H1 (cell line): Measurements from ENCODE around the gene TRIM60. TPM values are rescaled to one million over a fixed set of nuclear protein-coding genes. Genes with fewer than 3 reads are reported as not detected.

Experiments
- CTCF ChIA-PET: fragments of 300-600 bp; sonication (Branson Sonifier 250); formaldehyde crosslinking; loops from one replicate; lab custom pipeline; 2021; ENCODE audit not compliant: partially characterized antibody; lab: Charles Lee
- POLR2A ChIA-PET: fragments of 300-600 bp; sonication (Branson Sonifier 250); formaldehyde crosslinking; loops from one replicate; lab custom pipeline; 2021; ENCODE audit warnings: inconsistent platforms; ENCODE audit not compliant: partially characterized antibody; lab: Charles Lee
- DNase-seq, 2 experiments: peaks; one replicate each; pipeline versions ENCODE4 v3.0.0 to v3.0.0-alpha.2; 2010 to 2022; ENCODE audit warnings: low spot score in 2 of 2, low read depth in 1 of 2, mixed read lengths in 1 of 2
- FAIRE-seq: peaks from 2 replicates; lab custom pipeline; 2011; peaks lifted over from hg19 to GRCh38; lab: Jason Lieb, UNC
- H2AFZ ChIP-seq: 2 replicates; pipeline ENCODE4 v1.8.1; 2012; ENCODE audit warnings: low read length, inconsistent platforms
- H2AK5ac ChIP-seq: 2 replicates; pipeline ENCODE4 v1.6.1; 2013; ENCODE audit warnings: low read depth, low read length
- H2BK120ac ChIP-seq: replicated peaks from 2 replicates; pipeline ENCODE3; 2013; ENCODE audit warnings: low read depth, low read length, inconsistent platforms
- H2BK12ac ChIP-seq: 2 replicates; pipeline ENCODE4 v1.6.1; 2013; ENCODE audit warnings: low read depth, low read length
- H2BK15ac ChIP-seq: 2 replicates; pipeline ENCODE4 v1.6.1; 2013; ENCODE audit warnings: low read length
- H2BK20ac ChIP-seq: 2 replicates; pipeline ENCODE4 v1.6.1; 2013; ENCODE audit warnings: low read length
- H2BK5ac ChIP-seq: 2 replicates; pipeline ENCODE4 v1.6.1; 2013; ENCODE audit warnings: low read depth, low read length
- H3K14ac ChIP-seq: 2 replicates; pipeline ENCODE4 v1.6.1; 2013; ENCODE audit warnings: inconsistent platforms; ENCODE audit not compliant: insufficient read length
- H3K18ac ChIP-seq: 2 replicates; pipeline ENCODE4 v1.6.1; 2013; ENCODE audit warnings: low read length; ENCODE audit errors: extremely low read depth
- H3K23ac ChIP-seq: 2 replicates; pipeline ENCODE4 v1.6.1; 2013; ENCODE audit warnings: inconsistent platforms; ENCODE audit not compliant: insufficient read length
- H3K23me2 ChIP-seq: 2 replicates; pipeline ENCODE4 v1.6.1; 2013; ENCODE audit warnings: low read depth, low read length
- H3K27ac ChIP-seq: 2 replicates; pipeline ENCODE4 v1.6.1; 2011; ENCODE audit warnings: low read depth, low read length, inconsistent platforms
- H3K27me3 ChIP-seq, 4 experiments: replicated peaks in 1 of 4; 1 replicate in 1 of 4; 2 replicates in 3 of 4; pipeline versions ENCODE4 v1.6.1 to v1.8.1; 2011 to 2013; ENCODE audit warnings: low read length in 3 of 4, mild to moderate bottlenecking in 3 of 4, inconsistent platforms in 2 of 4, mixed read lengths in 2 of 4, moderate library complexity in 1 of 4; ENCODE audit not compliant: control insufficient read depth in 3 of 4, insufficient read depth in 3 of 4; ENCODE audit errors: extremely low read depth in 1 of 4
- H3K36me3 ChIP-seq, 4 experiments: 2 replicates each; pipeline versions ENCODE4 v1.6.1 to v1.8.1; 2011 to 2013; ENCODE audit warnings: mild to moderate bottlenecking in 4 of 4, low read length in 3 of 4, moderate library complexity in 2 of 4, control low read depth in 1 of 4, inconsistent platforms in 1 of 4; ENCODE audit not compliant: insufficient read depth in 4 of 4, control insufficient read depth in 2 of 4
- H3K4ac ChIP-seq: replicated peaks from 2 replicates; pipeline ENCODE3; 2013; ENCODE audit warnings: low read length, low read depth, mixed read lengths, inconsistent platforms; ENCODE audit not compliant: insufficient read length
- H3K4me1 ChIP-seq, 4 experiments: replicated peaks in 1 of 4; 1 replicate in 1 of 4; 2 replicates in 3 of 4; pipeline versions ENCODE4 v1.6.1 to v1.8.1; 2011 to 2013; ENCODE audit warnings: low read length in 3 of 4, inconsistent platforms in 2 of 4, mixed read lengths in 1 of 4; ENCODE audit not compliant: insufficient read depth in 4 of 4, control insufficient read depth in 3 of 4
- H3K4me2 ChIP-seq, 2 experiments: 2 replicates each; pipeline versions ENCODE4 v1.6.1 to v1.8.1; 2011 to 2013; ENCODE audit warnings: low read depth in 2 of 2, low read length in 2 of 2, control low read depth in 1 of 2, inconsistent platforms in 1 of 2, mild to moderate bottlenecking in 1 of 2; ENCODE audit not compliant: insufficient read depth in 1 of 2
- H3K4me3 ChIP-seq, 4 experiments: fragments of 200-600, 300-600 bp in 1 of 4; sonication (generic), shearing (Covaris generic), sonication (Bioruptor Twin) in 1 of 4; 2 replicates each; pipeline versions ENCODE4 v1.5.1 to v1.8.1; 2011 to 2016; ENCODE audit warnings: low read length in 4 of 4, low read depth in 3 of 4, control low read depth in 2 of 4, inconsistent platforms in 2 of 4, mild to moderate bottlenecking in 2 of 4, mixed read lengths in 1 of 4, moderate library complexity in 1 of 4; ENCODE audit not compliant: insufficient read depth in 2 of 4; ENCODE audit errors: extremely low read depth in 1 of 4
- H3K56ac ChIP-seq: replicated peaks from 2 replicates; pipeline ENCODE3; 2013; ENCODE audit warnings: low read depth, mild to moderate bottlenecking, mixed read lengths, low read length, inconsistent platforms; ENCODE audit not compliant: insufficient read length
- H3K79me1 ChIP-seq: 2 replicates; pipeline ENCODE4 v1.6.1; 2013; ENCODE audit warnings: low read depth, low read length, control low read depth
- H3K79me2 ChIP-seq, 2 experiments: 2 replicates each; pipeline versions ENCODE4 v1.6.1 to v1.8.1; 2012 to 2013; ENCODE audit warnings: low read length in 2 of 2, mild to moderate bottlenecking in 2 of 2, inconsistent platforms in 1 of 2; ENCODE audit not compliant: insufficient read depth in 2 of 2, control insufficient read depth in 1 of 2
- H3K9ac ChIP-seq, 4 experiments: replicated peaks in 1 of 4; 1 replicate in 1 of 4; 2 replicates in 3 of 4; pipeline versions ENCODE4 v1.6.1 to v1.8.1; 2011 to 2013; ENCODE audit warnings: low read depth in 3 of 4, low read length in 3 of 4, control low read depth in 2 of 4, mild to moderate bottlenecking in 2 of 4, moderate library complexity in 2 of 4, inconsistent platforms in 1 of 4; ENCODE audit errors: extremely low read depth in 1 of 4
- H3K9me3 ChIP-seq, 2 experiments: 2 replicates each; pipeline versions ENCODE4 v1.6.1 to v1.8.1; 2012 to 2013; ENCODE audit warnings: mild to moderate bottlenecking in 2 of 2, moderate library complexity in 2 of 2, control low read depth in 1 of 2, inconsistent platforms in 1 of 2, low read depth in 1 of 2, low read length in 1 of 2, mixed read lengths in 1 of 2; ENCODE audit not compliant: insufficient read depth in 2 of 2
- H4K20me1 ChIP-seq, 2 experiments: replicated peaks in 1 of 2; 2 replicates each; pipeline versions ENCODE3 to v1.8.1; 2011 to 2013; ENCODE audit warnings: inconsistent platforms in 2 of 2, low read length in 2 of 2, mild to moderate bottlenecking in 1 of 2; ENCODE audit not compliant: insufficient read depth in 2 of 2, control insufficient read depth in 1 of 2
- H4K5ac ChIP-seq: 2 replicates; pipeline ENCODE4 v1.6.1; 2013; ENCODE audit warnings: low read length, low read depth, mixed read lengths, inconsistent platforms; ENCODE audit not compliant: insufficient read length
- H4K8ac ChIP-seq: 2 replicates; pipeline ENCODE4 v1.8.0; 2013; ENCODE audit warnings: mild to moderate bottlenecking, moderate library complexity, low read length, inconsistent platforms; ENCODE audit not compliant: insufficient read depth; ENCODE audit errors: extremely low read depth
- H4K91ac ChIP-seq: replicated peaks from 2 replicates; pipeline ENCODE3; 2013; ENCODE audit warnings: low read length, mixed read lengths, inconsistent platforms; ENCODE audit not compliant: insufficient read length
- BRCA1 ChIP-seq: IDR thresholded peaks from 2 replicates; pipeline ENCODE4 v1.6.1; 2012; ENCODE audit warnings: low read depth, low read length, improper control_type of control experiment
- CTCF ChIP-seq, 3 experiments: IDR thresholded peaks; 1 replicate in 2 of 3; 2 replicates in 1 of 3; pipeline versions ENCODE4 v1.5.1 to v1.6.1; 2011; ENCODE audit warnings: low read length in 3 of 3, mild to moderate bottlenecking in 3 of 3, inconsistent platforms in 2 of 3, low read depth in 1 of 3, moderate library complexity in 1 of 3; ENCODE audit not compliant: insufficient read depth in 1 of 3; ENCODE audit errors: control extremely low read depth in 1 of 3
- EGR1 ChIP-seq: IDR thresholded peaks from 2 replicates; pipeline ENCODE4 v1.6.1; 2011; ENCODE audit warnings: low read depth, low read length, borderline replicate concordance
- KDM1A ChIP-seq: fragments of 200-600, 300-600 bp; sonication (generic); IDR thresholded peaks from 2 replicates; pipeline ENCODE4 v1.7.1; 2016; ENCODE audit warnings: mild to moderate bottlenecking, low read length, borderline replicate concordance
- SAP30 ChIP-seq: fragments of 300-600 bp; sonication (generic); IDR thresholded peaks from 2 replicates; pipeline ENCODE4 v1.7.1; 2012; ENCODE audit warnings: low read length, moderate library complexity, mild to moderate bottlenecking, inconsistent platforms; ENCODE audit not compliant: insufficient read depth, insufficient replicate concordance
- TAF1 ChIP-seq: IDR thresholded peaks from 2 replicates; pipeline ENCODE4 v1.6.1; 2011; ENCODE audit warnings: mild to moderate bottlenecking, low read depth, low read length
- WGBS, 2 experiments: shearing (Covaris generic) in 1 of 2; methylation state at CpG; one replicate each; pipeline versions ENCODE4 v1.1.6 to v1.1.7; 2013 to 2015; ENCODE audit warnings: low lambda C conversion rate in 2 of 2, mixed read lengths in 2 of 2, inconsistent platforms in 1 of 2, low coverage in 1 of 2, missing lambda C conversion rate in 1 of 2; ENCODE audit not compliant: insufficient replicate concordance in 2 of 2, insufficient coverage in 1 of 2, insufficient read length in 1 of 2; ENCODE audit errors: extremely low coverage in 1 of 2, missing lambda C conversion rate in 1 of 2; 5-methylcytosine and 5-hydroxymethylcytosine counted together
- polyA plus RNA-seq, 7 experiments: library from polyadenylated mRNA; depleted of rRNA in 3 of 7; stranded (reverse) in 5 of 7; unstranded in 2 of 7; fragments of >200 nt in 5 of 7; fragments of 200-250 nt in 2 of 7; gene quantifications; 1 replicate in 5 of 7; 2 replicates in 1 of 7; 4 replicates in 1 of 7; pipeline versions ENCODE4 v1.2.1 to v1.2.3, GENCODE V29; 2011 to 2013; ENCODE audit warnings: missing spikeins in 2 of 7, mixed read lengths in 2 of 7
- total RNA-seq: library from RNA; stranded (reverse); fragmentation: NEBNext Ultra II Directional; extraction: Animal tissue kit (Norgen Biotek cat#: 25700); gene quantifications from 2 replicates; pipeline ENCODE4 v1.2.1, GENCODE V29; 2021

TRIM60 gene
- total and polyA plus RNA-seq, 2 of the 8 experiments (the other 6 are each of a cell fraction or from before 2014, with no cell fraction given) = not detected

- H3K56ac ChIP-seq = no peak overlapping the region
- H2AFZ ChIP-seq = no peak overlapping the region
- H4K91ac ChIP-seq = no peak overlapping the region
- H3K23ac ChIP-seq = no peak overlapping the region
- ChIA-PET POLR2A (no interaction called here), CTCF (interaction anchor here (0.8 to 0.9 kb wide), 2 partner anchors 74 to 91 kb away, joined by 3 read pairs; no protein-coding TSS in a partner anchor)
- no peaks in the 10 kb centered on the region for H3K23me2 ChIP-seq
- H3K4ac ChIP-seq = no peak overlapping the region
- no peaks in the 10 kb centered on the region for H4K20me1 ChIP-seq
- H3K36me3 ChIP-seq = no peaks in the 10 kb centered on the region
- H2BK12ac ChIP-seq = no peak overlapping the region
- no peak overlapping the region for H3K4me2 ChIP-seq
- H4K8ac ChIP-seq = no peak overlapping the region
- H3K9ac ChIP-seq = no peak overlapping the region
- 92% methylated on average over 8 of the region's 8 CpGs; no CpG with 5 or more reads in 1 of the 2 experiments for WGBS, 2 experiments
- H2AK5ac ChIP-seq = no peak overlapping the region
- H3K79me1 ChIP-seq = no peaks in the 10 kb centered on the region
- no peaks in the 10 kb centered on the region for H3K79me2 ChIP-seq
- H2BK15ac ChIP-seq = no peak overlapping the region
- no peak overlapping the region for H4K5ac ChIP-seq
- H3K27ac ChIP-seq = no peak overlapping the region
- no peaks in the 10 kb centered on the region for H3K4me1 ChIP-seq
- H3K4me3 ChIP-seq = no peak overlapping the region
- H2BK120ac ChIP-seq = no peak overlapping the region
- DNase-seq = no peak
- H3K18ac ChIP-seq = no peak overlapping the region
- H3K14ac ChIP-seq = no peak overlapping the region
- TF ChIP-seq SAP30 (no peak), TAF1 (no peak), EGR1 (no peak), KDM1A (no peak), CTCF (IDR thresholded peaks at IDR 0.05; ENCODE audit: control extremely low read depth in 1 of 3, insufficient read depth in 1 of 3, low read depth in 1 of 3, low read length in 3 of 3) (no peak), BRCA1 (no peak)
- H2BK5ac ChIP-seq = no peak overlapping the region
- H3K9me3 ChIP-seq = no peaks in the 10 kb centered on the region; a peak in 1 of 4 replicates
- no peak overlapping the region for H2BK20ac ChIP-seq
- H3K27me3 ChIP-seq = no peaks in the 10 kb centered on the region
- no peak for FAIRE-seq
Observed at GRCh38 chr4:165010991-165011390, 20.8 kb upstream of the TRIM60 start.
